HepG2 (cell line): ENCODE measurements around the gene MREG. TPM values are rescaled to one million over a fixed set of nuclear protein-coding genes. Genes with fewer than 3 reads are reported as not detected.

Experiments
- ARID3A ChIP-seq: IDR thresholded peaks from 2 replicates; pipeline ENCODE4 v1.6.1; 2012; ENCODE audit warnings: low read depth, low read length, improper control_type of control experiment
- CC2D1A ChIP-seq: sonication (generic); formaldehyde crosslinking; IDR thresholded peaks from 2 replicates; pipeline ENCODE4 v1.8.1; 2023; ENCODE audit warnings: mild to moderate bottlenecking, missing genetic modification reagents
- DBP ChIP-seq: sonication (generic); formaldehyde crosslinking; IDR thresholded peaks from 2 replicates; pipeline ENCODE4 v1.4.0; 2020; ENCODE audit warnings: missing genetic modification reagents; ENCODE audit errors: not compliant biosample characterization
- FOXK1 ChIP-seq: sonication (generic); formaldehyde crosslinking; IDR thresholded peaks from 2 replicates; pipeline ENCODE4 v1.4.0; 2020; ENCODE audit warnings: low read depth, missing genetic modification reagents, borderline replicate concordance
- FOXO4 ChIP-seq: sonication (generic); formaldehyde crosslinking; conservative IDR thresholded peaks from 2 replicates; pipeline ENCODE4 v1.8.1; 2023; ENCODE audit warnings: missing genetic modification reagents
- MAX ChIP-seq: IDR thresholded peaks from 2 replicates; pipeline ENCODE4 v1.6.1; 2012; ENCODE audit warnings: inconsistent platforms
- RARA ChIP-seq: IDR thresholded peaks from 2 replicates; pipeline ENCODE4 v1.6.1; 2016; ENCODE audit warnings: missing genetic modification reagents, missing compliant biosample characterization
- SMARCE1 ChIP-seq: fragments of 450-650 bp; IDR thresholded peaks from 2 replicates; pipeline ENCODE4 v1.6.1; 2017; ENCODE audit warnings: borderline replicate concordance
- TBP ChIP-seq: sonication (generic); formaldehyde crosslinking; IDR thresholded peaks from 2 replicates; pipeline ENCODE4 v1.5.0; 2020; ENCODE audit warnings: missing genetic modification reagents
- THYN1 ChIP-seq: sonication (generic); formaldehyde crosslinking; IDR thresholded peaks from 2 replicates; pipeline ENCODE4 v1.8.1; 2023; ENCODE audit warnings: low read depth, mild to moderate bottlenecking, moderate library complexity, missing genetic modification reagents, borderline replicate concordance
- ZBTB7B ChIP-seq: sonication (generic); formaldehyde crosslinking; IDR thresholded peaks from 2 replicates; pipeline ENCODE4 v1.4.0; 2020; ENCODE audit warnings: missing genetic modification reagents
- ZFP41 ChIP-seq: sonication (generic); formaldehyde crosslinking; IDR thresholded peaks from 2 replicates; pipeline ENCODE4 v1.4.0; 2020; ENCODE audit warnings: mild to moderate bottlenecking, missing genetic modification reagents, borderline replicate concordance
- ZNF225 ChIP-seq: sonication (generic); formaldehyde crosslinking; IDR thresholded peaks from 2 replicates; pipeline ENCODE4 v1.4.0; 2020; ENCODE audit warnings: mild to moderate bottlenecking, missing genetic modification reagents
- ZNF3 ChIP-seq: IDR thresholded peaks from 2 replicates; pipeline ENCODE4 v1.7.0; 2017; ENCODE audit warnings: inconsistent platforms
- ZNF30 ChIP-seq: sonication (generic); formaldehyde crosslinking; IDR thresholded peaks from 2 replicates; pipeline ENCODE4 v1.5.0; 2020; ENCODE audit warnings: mild to moderate bottlenecking, missing genetic modification reagents
- ZNF354B ChIP-seq: sonication (generic); formaldehyde crosslinking; IDR thresholded peaks from 2 replicates; pipeline ENCODE4 v1.8.0; 2022; ENCODE audit warnings: mild to moderate bottlenecking, missing genetic modification reagents
- ZNF646 ChIP-seq: sonication (generic); formaldehyde crosslinking; IDR thresholded peaks from 2 replicates; pipeline ENCODE4 v1.9.0; 2021; ENCODE audit warnings: mild to moderate bottlenecking, missing genetic modification reagents
- ZNF678 ChIP-seq: sonication (generic); formaldehyde crosslinking; IDR thresholded peaks from 2 replicates; pipeline ENCODE4 v1.4.0; 2020; ENCODE audit warnings: mild to moderate bottlenecking, missing genetic modification reagents
- ZNF713 ChIP-seq: sonication (generic); formaldehyde crosslinking; IDR thresholded peaks from 2 replicates; pipeline ENCODE4 v1.4.0; 2020; ENCODE audit warnings: mild to moderate bottlenecking, missing genetic modification reagents
- polyA plus RNA-seq, 8 experiments: library from polyadenylated mRNA; depleted of rRNA in 3 of 8; stranded (reverse) in 7 of 8; unstranded in 1 of 8; fragments of >200 nt; fragmentation: Illumina TruSeq in 4 of 8; extraction: Trizol in 4 of 8; gene quantifications; 2 replicates each; pipeline versions ENCODE4 v1.2.1 to v1.2.3, GENCODE V29; 2011 to 2016; ENCODE audit warnings: low read depth in 4 of 8, missing spikeins in 1 of 8, mixed read lengths in 1 of 8; ENCODE audit not compliant: insufficient read depth in 1 of 8
- total RNA-seq, 5 experiments: library from RNA; depleted of rRNA; stranded (reverse); fragments of >200 nt; fragmentation: Illumina TruSeq; extraction: Trizol; gene quantifications; 2 replicates each; pipeline ENCODE4 v1.2.3, GENCODE V29; 2016; ENCODE audit warnings: low read depth in 1 of 5

MREG gene
- total and polyA plus RNA-seq, 2 of the 13 experiments (the other 11 are each of a cell fraction or from before 2014, with no cell fraction given), result 7.5 to 23.3 TPM

GRCh38 chr2:215920244-215921100 is 92.9 kb downstream of the MREG start (continued):
- TF ChIP-seq ARID3A (peak; percentile 62), ZNF354B (CRISPR knock-in tag) (no peak), ZFP41 (CRISPR knock-in tag) (no peak), ZNF30 (CRISPR knock-in tag) (no peak), FOXO4 (CRISPR knock-in tag) (no peak), ZNF713 (CRISPR knock-in tag) (no peak), SMARCE1 (no peak), THYN1 (CRISPR knock-in tag) (0 out of 2 replicates have a peak, but pooled peaks have one; percentile 36), CC2D1A (CRISPR knock-in tag) (no peak), ZNF678 (CRISPR knock-in tag) (no peak), ZNF646 (CRISPR knock-in tag) (no peak), FOXK1 (CRISPR knock-in tag) (no peak), ZNF3 (CRISPR knock-in tag) (no peak), MAX (peak; percentile 29; the same call in 1 of the 2 replicates), RARA (CRISPR knock-in tag) (no peak), ZNF225 (CRISPR knock-in tag) (no peak), DBP (CRISPR knock-in tag) (no peak), ZBTB7B (CRISPR knock-in tag) (peak; percentile 24; the same call in 1 of the 2 replicates), TBP (CRISPR knock-in tag) (no peak)
